GM21528 (cell line): Measurements from ENCODE around the gene PRUNE2.
"Not testable (repeated sequence)": the region's sequence is repeated elsewhere in the genome, so short reads cannot be mapped to it uniquely, and the experiment has no call there.

Source experiments
- ATAC-seq: cut with Tn5 transposase; IDR thresholded peaks from one replicate; pipeline ENCODE4 v1.9.1; 2021; ENCODE audit warnings: mild to moderate bottlenecking, moderate library complexity; ENCODE audit not compliant: unreplicated experiment, low FRiP score

Gene PRUNE2

GRCh38 chr9:76608575-76609273, 297.2 kb downstream of the PRUNE2 start:
- ATAC-seq: no peak

GRCh38 chr9:76607730-76608436, 298.0 kb downstream of the PRUNE2 start:
- no peak for ATAC-seq

- ATAC-seq: peak; percentile 92
Measured at GRCh38 chr9:76605321-76605900, 300.5 kb downstream of the PRUNE2 start.

- ATAC-seq: no peak
Measured at GRCh38 chr9:76603931-76604570, 301.9 kb downstream of the PRUNE2 start.

- ATAC-seq: no peak
Measured at GRCh38 chr9:76603448-76603895, 302.4 kb downstream of the PRUNE2 start.

- no peak for ATAC-seq
Measured at GRCh38 chr9:76602199-76602598, 303.7 kb downstream of the PRUNE2 start.

GRCh38 chr9:76600007-76600615, 305.8 kb downstream of the PRUNE2 start:
- no peak for ATAC-seq

GRCh38 chr9:76598981-76599380, 306.9 kb downstream of the PRUNE2 start:
- no peak for ATAC-seq

GRCh38 chr9:76595645-76596044, 310.3 kb downstream of the PRUNE2 start:
- ATAC-seq: no peak

- no peak for ATAC-seq
Measured at GRCh38 chr9:76594764-76595424, 311.0 kb downstream of the PRUNE2 start.

GRCh38 chr9:76593961-76594735, 311.8 kb downstream of the PRUNE2 start:
- ATAC-seq: not testable (repeated sequence)

- ATAC-seq: no peak
Measured at GRCh38 chr9:76592974-76593347, 313.0 kb downstream of the PRUNE2 start.

- ATAC-seq: no peak
Measured at GRCh38 chr9:76592091-76592973, 313.6 kb downstream of the PRUNE2 start.

- no peak for ATAC-seq
Measured at GRCh38 chr9:76591256-76591950, 314.5 kb downstream of the PRUNE2 start.

- ATAC-seq: no peak
Measured at GRCh38 chr9:76588316-76588715, 317.6 kb downstream of the PRUNE2 start.

GRCh38 chr9:76586390-76587314, 319.3 kb downstream of the PRUNE2 start:
- ATAC-seq: no peak
